Mesodermal cell (in vitro differentiated cells): ENCODE data around the gene FTO.

Experiments
- H3K27ac ChIP-seq: 2 replicates; pipeline ENCODE4 v1.7.0; 2013; ENCODE audit warnings: mild to moderate bottlenecking, low read depth, low read length, moderate library complexity; ENCODE audit not compliant: severe bottlenecking
- H3K36me3 ChIP-seq: 2 replicates; pipeline ENCODE4 v1.7.1; 2013; ENCODE audit warnings: mild to moderate bottlenecking, low read length, moderate library complexity; ENCODE audit not compliant: control insufficient read depth, insufficient read depth
- H3K4me1 ChIP-seq: one replicate; pipeline ENCODE4 v1.7.1; 2013; ENCODE audit warnings: mild to moderate bottlenecking, low read length; ENCODE audit not compliant: insufficient read depth, control insufficient read depth, poor library complexity, severe bottlenecking
- H3K4me3 ChIP-seq: 2 replicates; pipeline ENCODE4 v1.7.0; 2013; ENCODE audit warnings: low read length, control low read depth, mild to moderate bottlenecking; ENCODE audit not compliant: insufficient read depth, poor library complexity, severe bottlenecking; ENCODE audit errors: extremely low read depth
- H3K9me3 ChIP-seq: 2 replicates; pipeline ENCODE4 v1.7.1; 2013; ENCODE audit warnings: mild to moderate bottlenecking, low read length, moderate library complexity; ENCODE audit not compliant: control insufficient read depth
- WGBS, 2 experiments: methylation state at CpG; one replicate each; pipeline ENCODE4 v1.1.5; 2013; ENCODE audit warnings: missing lambda C conversion rate in 2 of 2; ENCODE audit not compliant: insufficient coverage in 2 of 2; 5-methylcytosine and 5-hydroxymethylcytosine counted together

FTO gene

GRCh38 chr16:53732296-53732929 is 28.5 kb downstream of the FTO start:
- no peaks in the 10 kb centered on the region for H3K9me3 ChIP-seq
- WGBS, 2 experiments, result 72 to 74% methylated on average over 2 to 3 of the region's 4 CpGs

GRCh38 chr16:53734908-53735307 is 31.0 kb downstream of the FTO start:
- H3K4me3 ChIP-seq, result no peak overlapping the region
- H3K27ac ChIP-seq, result no peak overlapping the region
- 91 to 100% methylated on average over 2 of the region's 2 CpGs for WGBS, 2 experiments
- no peaks in the 10 kb centered on the region for H3K9me3 ChIP-seq
- no peaks in the 10 kb centered on the region for H3K36me3 ChIP-seq
- H3K4me1 ChIP-seq, result peaks cover 5% of the 10 kb centered on the region

More at GRCh38 chr16:53732296-53732929, 28.5 kb downstream of the FTO start:
- Histone ChIP-seq H3K27ac (no peak overlapping the region), H3K36me3 (no peaks in the 10 kb centered on the region), H3K4me3 (no peak overlapping the region), H3K4me1 (peaks cover 5% of the 10 kb centered on the region)

- H3K4me1 ChIP-seq, result peaks cover 5% of the 10 kb centered on the region
- no peak overlapping the region for H3K27ac ChIP-seq
- H3K9me3 ChIP-seq, result no peaks in the 10 kb centered on the region
- WGBS, 2 experiments, result 88% methylated on average over 3 of the region's 3 CpGs; no CpG with 5 or more reads in 1 of the 2 experiments
- no peak overlapping the region for H3K4me3 ChIP-seq
- no peaks in the 10 kb centered on the region for H3K36me3 ChIP-seq
Measured at GRCh38 chr16:53736297-53736696, 32.3 kb downstream of the FTO start.

GRCh38 chr16:53737552-53737951 is 33.6 kb downstream of the FTO start:
- H3K36me3 ChIP-seq, result no peaks in the 10 kb centered on the region
- H3K4me3 ChIP-seq, result no peak overlapping the region
- 100% methylated on average over 1 of the region's 5 CpGs; no CpG with 5 or more reads in 1 of the 2 experiments for WGBS, 2 experiments
- H3K27ac ChIP-seq, result no peak overlapping the region
- H3K4me1 ChIP-seq, result peaks cover 5% of the 10 kb centered on the region
- H3K9me3 ChIP-seq, result no peaks in the 10 kb centered on the region

- Histone ChIP-seq H3K36me3 (no peaks in the 10 kb centered on the region), H3K4me3 (no peak overlapping the region), H3K27ac (no peak overlapping the region), H3K9me3 (no peaks in the 10 kb centered on the region), H3K4me1 (peaks cover 17% of the 10 kb centered on the region)
Measured at GRCh38 chr16:53740476-53740875, 36.5 kb downstream of the FTO start.

GRCh38 chr16:53740933-53741531 is 37.1 kb downstream of the FTO start:
- H3K4me3 ChIP-seq, result no peak overlapping the region
- no peak overlapping the region for H3K27ac ChIP-seq
- peaks cover 20% of the 10 kb centered on the region for H3K4me1 ChIP-seq
- no peaks in the 10 kb centered on the region for H3K36me3 ChIP-seq
- no peaks in the 10 kb centered on the region for H3K9me3 ChIP-seq
- WGBS, 2 experiments, result no CpG with 5 or more reads among the region's 3 CpGs

- no peaks in the 10 kb centered on the region for H3K36me3 ChIP-seq
- H3K4me3 ChIP-seq, result no peak overlapping the region
- H3K27ac ChIP-seq, result no peak overlapping the region
- WGBS, 2 experiments, result 89 to 90% methylated on average over 1 to 2 of the region's 2 CpGs
- H3K9me3 ChIP-seq, result no peaks in the 10 kb centered on the region
- H3K4me1 ChIP-seq, result peaks cover 20% of the 10 kb centered on the region
Measured at GRCh38 chr16:53741546-53741945, 37.6 kb downstream of the FTO start.

- H3K9me3 ChIP-seq, result peaks cover 5% of the 10 kb centered on the region
- no peak overlapping the region for H3K4me3 ChIP-seq
- no peak overlapping the region for H3K27ac ChIP-seq
- H3K4me1 ChIP-seq, result peaks cover 20% of the 10 kb centered on the region
- WGBS, 2 experiments, result 40 to 46% methylated on average over 2 of the region's 3 CpGs
- no peaks in the 10 kb centered on the region for H3K36me3 ChIP-seq
Measured at GRCh38 chr16:53743149-53743566, 39.2 kb downstream of the FTO start.

- no peak overlapping the region for H3K27ac ChIP-seq
- H3K4me3 ChIP-seq, result no peak overlapping the region
- H3K4me1 ChIP-seq, result peaks cover 20% of the 10 kb centered on the region
- H3K36me3 ChIP-seq, result no peaks in the 10 kb centered on the region
- H3K9me3 ChIP-seq, result peaks cover 5% of the 10 kb centered on the region
- WGBS, 2 experiments, result 52 to 57% methylated on average over 1 to 2 of the region's 3 CpGs
Measured at GRCh38 chr16:53744449-53744848, 40.5 kb downstream of the FTO start.

GRCh38 chr16:53745086-53745485 is 41.1 kb downstream of the FTO start:
- Histone ChIP-seq H3K27ac (no peak overlapping the region), H3K4me1 (peaks cover 20% of the 10 kb centered on the region), H3K4me3 (no peak overlapping the region), H3K9me3 (peaks cover 5% of the 10 kb centered on the region), H3K36me3 (no peaks in the 10 kb centered on the region)
- no CpG with 5 or more reads among the region's 3 CpGs for WGBS, 2 experiments

GRCh38 chr16:53745753-53746266 is 41.9 kb downstream of the FTO start:
- H3K27ac ChIP-seq, result no peak overlapping the region
- H3K9me3 ChIP-seq, result peaks cover 5% of the 10 kb centered on the region
- 93 to 100% methylated on average over 1 to 2 of the region's 4 CpGs for WGBS, 2 experiments
- H3K4me3 ChIP-seq, result no peak overlapping the region
- H3K36me3 ChIP-seq, result no peaks in the 10 kb centered on the region
- H3K4me1 ChIP-seq, result peaks cover 20% of the 10 kb centered on the region
